Measurements from ENCODE around the gene ANKFN1.

Gene ANKFN1

GRCh38 chr17:56514264-56514663 is 361.0 kb downstream of the ANKFN1 start:
- DNase-seq (ENCODE audit: low read depth) = no peak
- TF ChIP-seq, protein P1, sequence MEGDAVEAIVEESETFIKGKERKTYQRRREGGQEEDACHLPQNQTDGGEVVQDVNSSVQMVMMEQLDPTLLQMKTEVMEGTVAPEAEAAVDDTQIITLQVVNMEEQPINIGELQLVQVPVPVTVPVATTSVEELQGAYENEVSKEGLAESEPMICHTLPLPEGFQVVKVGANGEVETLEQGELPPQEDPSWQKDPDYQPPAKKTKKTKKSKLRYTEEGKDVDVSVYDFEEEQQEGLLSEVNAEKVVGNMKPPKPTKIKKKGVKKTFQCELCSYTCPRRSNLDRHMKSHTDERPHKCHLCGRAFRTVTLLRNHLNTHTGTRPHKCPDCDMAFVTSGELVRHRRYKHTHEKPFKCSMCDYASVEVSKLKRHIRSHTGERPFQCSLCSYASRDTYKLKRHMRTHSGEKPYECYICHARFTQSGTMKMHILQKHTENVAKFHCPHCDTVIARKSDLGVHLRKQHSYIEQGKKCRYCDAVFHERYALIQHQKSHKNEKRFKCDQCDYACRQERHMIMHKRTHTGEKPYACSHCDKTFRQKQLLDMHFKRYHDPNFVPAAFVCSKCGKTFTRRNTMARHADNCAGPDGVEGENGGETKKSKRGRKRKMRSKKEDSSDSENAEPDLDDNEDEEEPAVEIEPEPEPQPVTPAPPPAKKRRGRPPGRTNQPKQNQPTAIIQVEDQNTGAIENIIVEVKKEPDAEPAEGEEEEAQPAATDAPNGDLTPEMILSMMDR (IDR thresholded peaks at IDR 0.05; ENCODE audit: low read length, missing control alignments) = no peak
- H3K4me3 ChIP-seq (replicated peaks; ENCODE audit: low read depth, low read length) = no peak overlapping the region

GRCh38 chr17:56514899-56515298 is 361.6 kb downstream of the ANKFN1 start:
- TF ChIP-seq, protein P1 (IDR thresholded peaks at IDR 0.05; ENCODE audit: low read length, missing control alignments) = no peak
- H3K4me3 ChIP-seq (replicated peaks; ENCODE audit: low read depth, low read length) = no peak overlapping the region
- DNase-seq (ENCODE audit: low read depth) = no peak

- no peak overlapping the region for H3K4me3 ChIP-seq (replicated peaks; ENCODE audit: low read depth, low read length)
- no peak for DNase-seq (ENCODE audit: low read depth)
- TF ChIP-seq, protein P1 (IDR thresholded peaks at IDR 0.05; ENCODE audit: low read length, missing control alignments) = no peak
These were observed 368.3 kb downstream of the ANKFN1 start for GRCh38 chr17:56521414-56522141.

DNA sequence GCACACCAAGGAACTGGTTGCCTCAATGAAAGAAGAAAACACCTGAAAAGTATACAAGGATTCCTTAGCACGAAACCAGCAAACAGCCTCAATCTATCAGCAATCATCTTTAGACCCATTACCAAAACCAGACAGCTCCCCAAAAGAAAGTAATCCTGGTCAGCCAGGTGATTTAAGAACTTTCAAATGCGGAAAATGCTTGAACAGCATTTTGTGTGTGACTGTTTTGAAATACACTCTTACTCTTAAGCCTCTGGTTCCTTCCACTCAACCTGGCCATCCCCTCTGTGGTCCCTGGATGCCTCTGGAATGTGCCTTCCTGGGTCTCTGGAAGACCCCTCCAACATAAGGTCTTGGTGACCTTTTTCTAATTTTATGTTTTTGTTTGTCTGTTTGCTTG is 369.8 kb downstream of the ANKFN1 start:
- no peak for DNase-seq (ENCODE audit: low read depth)
- TF ChIP-seq, protein P1 (IDR thresholded peaks at IDR 0.05; ENCODE audit: low read length, missing control alignments) = no peak

GRCh38 chr17:56528696-56529095 is 375.4 kb downstream of the ANKFN1 start:
- no peak for DNase-seq (ENCODE audit: low read depth)
- TF ChIP-seq, protein P1 (IDR thresholded peaks at IDR 0.05; ENCODE audit: low read length, missing control alignments) = no peak
- H3K4me3 ChIP-seq (replicated peaks; ENCODE audit: low read depth, low read length) = no peak overlapping the region

More for the DNA sequence above, 369.8 kb downstream of the ANKFN1 start:
- no peak overlapping the region for H3K4me3 ChIP-seq (replicated peaks; ENCODE audit: low read depth, low read length)

DNA sequence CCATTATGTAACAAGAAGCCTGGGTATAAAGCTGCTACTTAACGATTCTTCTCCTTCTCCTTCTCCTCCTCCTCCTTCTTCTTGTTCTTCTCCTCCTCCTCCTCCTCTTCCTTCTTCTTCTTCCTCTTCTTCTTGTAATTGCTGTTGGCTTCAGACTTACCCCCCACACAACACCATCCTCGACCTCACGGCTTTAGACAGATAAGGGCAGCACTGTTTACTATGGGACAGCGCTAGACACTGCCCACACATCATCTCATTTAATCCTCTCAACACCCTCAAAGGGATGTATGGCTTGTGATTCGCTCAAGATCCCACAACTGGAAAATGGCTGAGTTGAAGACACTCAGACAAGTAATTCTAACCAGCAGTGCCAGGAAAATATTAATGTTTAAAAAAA is 379.7 kb downstream of the ANKFN1 start:
- no peak overlapping the region for H3K4me3 ChIP-seq (replicated peaks; ENCODE audit: low read depth, low read length)
- DNase-seq (ENCODE audit: low read depth) = no peak
- TF ChIP-seq, protein P1 (IDR thresholded peaks at IDR 0.05; ENCODE audit: low read length, missing control alignments) = no peak

GRCh38 chr17:56536766-56537165 is 383.5 kb downstream of the ANKFN1 start:
- DNase-seq (ENCODE audit: low read depth) = no peak
- TF ChIP-seq, protein P1 (IDR thresholded peaks at IDR 0.05; ENCODE audit: low read length, missing control alignments) = no peak
- no peak overlapping the region for H3K4me3 ChIP-seq (replicated peaks; ENCODE audit: low read depth, low read length)

Measured in fibroblast of pulmonary artery (primary cell).